SKM-1 treated with dmso at 0.1 percent for 144 hours (cell line): ENCODE measurements around the gene MRPL37.

Experiments used
- DNase-seq: peaks from one replicate; lab custom pipeline; 2025; ENCODE audit not compliant: unreplicated experiment; lab: John Stamatoyannopoulos, UW

The MRPL37 gene

DNA sequence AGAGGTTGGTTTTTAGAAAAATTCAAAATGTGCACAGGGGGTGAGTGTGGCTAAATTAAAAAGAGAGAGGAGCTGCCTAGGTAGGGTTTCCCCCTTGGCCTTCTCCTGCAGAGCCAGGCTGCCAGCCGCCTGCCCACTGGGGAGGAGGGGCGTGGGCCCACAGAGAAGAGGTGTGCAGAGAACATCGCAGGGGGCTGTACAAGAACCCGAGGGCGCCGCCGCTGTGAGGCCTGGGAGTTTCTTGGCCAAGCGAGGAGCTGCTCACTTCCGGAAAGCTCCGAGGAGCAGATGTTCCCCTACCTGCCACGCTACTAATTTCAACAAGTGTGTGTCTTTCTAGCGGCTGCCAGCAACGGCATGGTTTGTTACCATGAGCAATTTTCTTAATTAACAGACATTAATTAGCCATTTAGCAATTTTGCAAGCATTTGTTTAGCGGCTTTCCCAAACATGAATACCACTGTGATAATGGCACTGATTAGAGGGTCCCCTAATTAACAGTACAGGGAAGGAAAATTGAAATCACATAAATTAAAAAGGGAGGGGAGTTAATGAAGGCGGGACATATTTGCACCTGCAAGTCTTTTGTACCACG is 59.7 kb downstream of the MRPL37 start:
- no peak for DNase-seq

DNA sequence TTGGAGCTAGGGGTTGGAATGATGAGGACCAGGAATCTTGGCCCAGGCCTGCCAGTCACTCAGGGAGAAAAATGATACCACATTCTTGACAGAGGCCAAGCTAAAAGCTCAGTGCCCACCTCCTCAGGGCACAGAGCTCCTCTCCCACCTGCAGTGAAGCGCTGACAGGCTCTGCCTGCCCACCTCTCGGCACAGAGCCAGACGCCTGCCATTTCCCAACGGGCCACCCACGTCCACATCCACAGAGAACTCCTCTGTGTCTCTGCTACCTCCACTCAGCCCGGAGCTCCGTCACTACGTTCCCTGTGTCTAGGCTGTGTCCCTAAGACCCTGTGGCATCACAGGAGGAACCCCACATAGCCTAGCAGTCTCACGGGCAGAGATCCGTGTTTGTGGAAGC is 60.8 kb downstream of the MRPL37 start:
- no peak for DNase-seq

DNA sequence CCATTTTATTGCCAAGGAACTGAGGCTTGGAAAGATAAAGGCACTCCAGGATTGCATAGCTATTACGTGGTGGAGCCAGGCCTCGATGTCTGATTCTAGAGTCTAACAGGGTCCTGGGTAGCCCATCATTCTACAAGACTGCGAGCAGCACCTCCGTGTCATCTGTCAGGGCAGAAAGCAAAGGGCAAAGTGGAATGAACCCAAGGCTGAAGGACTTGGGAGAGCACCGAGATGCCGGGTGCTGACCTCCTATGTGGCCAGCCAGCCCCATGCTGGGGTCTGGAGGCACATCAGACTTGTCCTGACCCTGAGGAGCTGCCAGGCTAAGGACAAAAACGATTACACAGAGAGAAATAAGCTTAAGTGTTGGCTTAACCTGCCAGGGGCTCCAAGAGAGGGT is 62.3 kb downstream of the MRPL37 start:
- no peak for DNase-seq

DNA sequence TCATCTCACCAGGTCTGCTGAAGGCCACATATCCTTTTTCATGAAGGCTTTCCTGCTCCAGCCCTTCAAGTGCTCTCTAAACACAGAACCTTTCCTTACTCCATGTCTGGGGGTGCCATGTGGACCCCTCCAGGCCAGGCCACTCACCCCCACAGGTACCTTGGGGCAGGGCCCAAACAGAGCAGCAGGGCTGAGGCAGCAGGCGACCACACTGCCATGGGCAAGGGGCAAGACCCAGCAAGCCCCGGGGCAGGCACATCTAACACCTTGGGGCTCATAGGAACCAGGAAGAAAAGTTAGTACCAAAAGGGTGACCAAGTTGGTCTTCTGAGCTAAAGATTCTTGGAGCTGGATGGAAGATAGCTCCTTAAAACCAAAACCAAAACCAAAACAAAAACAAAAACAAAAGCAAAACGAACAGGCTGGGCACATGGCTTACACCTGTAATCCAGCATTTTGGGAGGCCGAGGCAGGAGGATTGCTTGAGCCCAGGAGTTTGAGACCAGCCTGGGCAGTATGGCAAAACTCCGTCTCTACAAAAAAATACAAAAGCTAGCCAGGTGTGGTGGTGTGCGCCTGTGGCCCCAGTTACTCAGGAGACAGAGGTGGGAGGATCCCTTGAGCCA is 63.7 kb downstream of the MRPL37 start:
- DNase-seq, result no peak

DNA sequence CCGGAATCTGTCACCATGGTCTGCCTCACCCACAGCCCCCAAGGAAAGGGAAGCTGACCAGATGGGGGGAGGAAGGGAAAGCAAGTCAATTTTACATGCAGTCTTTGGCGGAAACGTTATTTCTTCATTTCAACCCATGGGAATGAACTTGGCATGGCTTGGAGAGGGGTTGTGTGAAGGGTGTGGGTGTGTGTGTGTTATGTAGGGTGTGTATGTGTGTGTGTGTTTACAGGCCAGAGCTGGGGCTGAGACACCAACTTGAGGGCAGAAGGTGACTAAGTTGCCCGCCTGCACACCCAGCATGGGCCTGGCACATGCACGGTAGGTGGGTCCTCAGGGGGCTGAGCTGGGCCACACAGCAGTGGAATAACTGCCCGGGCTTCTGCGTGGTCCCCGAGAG is 65.2 kb downstream of the MRPL37 start:
- DNase-seq, result no peak

DNA sequence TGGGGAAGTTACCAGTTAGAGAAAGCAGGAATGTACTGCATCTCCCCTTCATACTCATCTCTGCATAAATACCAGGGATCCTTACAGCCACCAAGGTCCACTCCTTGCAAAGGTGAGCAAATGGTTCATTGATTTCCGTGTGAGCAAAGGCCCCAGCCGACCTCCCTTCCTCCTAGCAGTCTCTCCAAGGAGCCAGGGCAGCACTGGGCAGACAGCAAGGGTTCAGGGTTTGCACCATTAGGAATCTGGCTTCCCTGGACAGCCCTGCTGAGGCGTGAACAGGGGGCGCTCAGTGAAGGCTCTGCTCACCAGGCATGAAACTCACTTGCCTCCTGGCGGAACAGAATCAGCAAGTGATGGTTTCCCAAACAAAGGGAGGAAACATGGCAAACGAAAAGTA is 65.7 kb downstream of the MRPL37 start:
- DNase-seq, result no peak

DNA sequence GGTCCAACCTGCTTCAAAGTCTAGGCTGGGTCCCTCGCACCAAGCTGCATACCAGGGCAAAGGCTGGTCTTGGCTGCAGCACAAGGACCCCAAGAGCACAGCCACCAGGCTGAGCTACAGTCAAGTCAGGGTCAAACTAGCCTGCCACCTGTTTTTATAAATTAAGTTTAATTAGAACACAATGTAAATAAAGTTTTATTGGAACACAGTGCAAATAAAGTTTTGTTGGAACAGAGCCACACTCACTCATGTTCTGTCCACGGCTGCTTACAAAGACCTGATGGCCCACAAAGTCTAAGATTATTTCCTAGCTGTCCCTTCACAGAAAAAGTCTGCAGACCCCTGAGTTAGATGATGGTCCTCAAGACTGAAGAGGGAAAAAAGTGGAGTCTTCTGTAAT is 66.2 kb downstream of the MRPL37 start:
- no peak for DNase-seq

DNA sequence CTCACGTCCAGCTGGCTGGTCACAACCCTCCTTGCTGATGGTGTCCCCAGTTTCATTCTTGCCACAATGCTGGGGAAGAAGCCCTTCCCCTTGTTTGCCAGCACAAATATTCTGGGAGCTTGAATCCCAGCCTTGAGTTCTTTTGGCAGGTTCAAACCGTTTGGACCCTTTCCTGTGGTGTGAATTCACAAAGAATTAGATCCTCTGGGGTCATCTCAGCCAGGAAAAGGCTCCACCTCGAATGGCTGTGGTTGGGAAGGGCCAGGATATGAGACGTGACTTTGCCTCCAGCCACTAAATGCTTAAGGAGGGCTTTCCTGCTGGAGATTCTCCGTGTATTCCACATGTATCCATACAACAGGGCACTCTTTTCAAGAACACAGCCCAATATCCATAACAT is 66.9 kb downstream of the MRPL37 start:
- no peak for DNase-seq
